Bone marrow (tissue), 2 donors: ENCODE data around the gene CCDC38.
A peak's percentile ranks its signal among the peaks of the same experiment; 100 is the strongest.

Source experiments
- DNase-seq, 2 donors: peaks; one replicate each; lab custom pipeline; 2025; lab: John Stamatoyannopoulos, UW

The CCDC38 gene

GRCh38 chr12:95960241-95960640 is 17.8 kb upstream of the CCDC38 start:
- no peak for DNase-seq

DNA sequence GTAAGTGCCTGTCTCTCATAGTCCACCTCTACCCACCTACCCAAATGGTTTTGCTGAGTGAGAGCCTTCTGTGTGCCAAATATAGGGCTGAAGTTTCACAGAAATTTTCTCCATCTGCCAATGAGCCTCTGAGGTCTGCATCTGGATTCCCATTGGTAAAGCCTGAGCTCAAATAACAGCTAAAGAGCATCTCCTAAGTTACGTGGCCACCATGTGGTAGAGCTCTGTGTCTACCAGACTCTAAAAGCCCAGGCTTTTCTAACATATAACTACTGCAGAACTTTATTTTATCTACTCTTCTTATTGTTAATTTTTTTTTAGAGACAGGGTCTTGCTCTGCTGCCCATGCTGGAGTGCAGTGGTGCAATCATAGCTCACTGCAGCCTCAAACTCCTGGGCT is 16.7 kb upstream of the CCDC38 start:
- no peak for DNase-seq

GRCh38 chr12:95956557-95957145 is 14.2 kb upstream of the CCDC38 start:
- no peak for DNase-seq

GRCh38 chr12:95955549-95956159 is 13.2 kb upstream of the CCDC38 start:
- DNase-seq: no peak

GRCh38 chr12:95953000-95953399 is 10.6 kb upstream of the CCDC38 start:
- DNase-seq: no peak

DNA sequence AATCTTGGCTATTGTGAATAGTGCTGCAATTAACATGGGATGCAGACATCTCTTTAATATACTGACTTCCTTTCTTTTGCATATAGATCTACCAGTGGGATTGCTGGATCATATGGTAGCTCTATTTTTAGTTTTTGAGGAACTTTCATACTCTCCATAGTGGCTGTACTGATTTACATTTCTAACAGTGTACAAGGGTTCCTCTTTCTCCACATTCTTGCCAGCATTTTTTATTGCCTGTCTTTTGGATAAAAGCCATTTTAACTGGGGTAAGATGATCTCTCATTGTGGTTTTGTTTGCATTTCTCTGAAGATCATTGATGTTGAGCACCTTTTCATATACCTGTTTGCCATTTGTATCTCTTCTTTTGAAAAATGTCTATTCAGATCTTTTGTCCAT is 9.1 kb upstream of the CCDC38 start:
- DNase-seq: no peak

GRCh38 chr12:95949477-95950206 is 7.2 kb upstream of the CCDC38 start:
- no peak for DNase-seq

- DNase-seq: no peak
Observed at GRCh38 chr12:95944108-95944704, 1.8 kb upstream of the CCDC38 start.

- peak in 1 of 2 donors; percentile 49 for DNase-seq
Observed at GRCh38 chr12:95943330-95943842, 972 bp upstream of the CCDC38 start, which contains the start of gene AMDHD1. Gene AMDHD1, plus strand, starts transcription at chr12:95943331. Its CDS starts 68 bp downstream, at chr12:95943399.

DNA sequence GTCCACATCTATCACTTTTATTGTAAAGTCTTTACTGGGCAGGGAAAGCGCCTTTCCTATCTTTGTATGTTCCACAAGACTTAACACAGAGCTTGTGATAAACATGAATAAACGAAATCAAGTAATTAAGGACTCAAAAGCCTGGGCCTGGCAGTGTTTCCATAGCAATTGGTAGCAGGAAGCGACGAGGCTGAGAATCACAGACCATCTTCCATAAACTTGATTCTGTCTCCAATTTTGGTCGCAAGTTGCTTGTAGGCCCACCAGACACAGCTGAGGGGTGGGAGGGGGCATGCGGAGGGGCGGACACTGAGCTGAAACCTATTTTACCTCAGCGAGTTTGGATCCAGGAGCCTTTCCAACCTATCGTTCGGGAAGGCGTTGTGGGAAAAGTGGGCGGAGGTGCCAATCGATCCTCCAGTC is 302 bp downstream of the CCDC38 start:
- no peak for DNase-seq

- DNase-seq: no peak
Observed at GRCh38 chr12:95940514-95940913, 1.9 kb downstream of the CCDC38 start.

DNA sequence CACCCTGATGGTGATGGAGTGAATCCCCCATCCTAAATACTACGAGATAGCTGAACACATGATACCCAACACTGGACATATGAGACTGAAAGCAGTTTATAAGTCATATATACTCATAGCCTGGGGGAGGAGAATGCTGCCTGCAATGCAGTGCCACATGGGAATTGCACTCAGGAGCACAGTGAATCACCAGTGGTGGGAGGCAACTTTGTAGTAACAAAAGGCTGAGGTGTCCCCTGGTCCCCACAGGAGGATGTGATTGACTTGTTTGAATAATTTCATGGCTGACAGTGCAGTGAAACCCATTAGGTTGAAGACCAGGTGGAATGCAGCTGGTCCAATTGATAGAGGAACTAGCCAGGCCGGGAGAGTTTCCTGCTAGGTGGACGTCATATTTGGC is 20.2 kb downstream of the CCDC38 start:
- no peak for DNase-seq

DNA sequence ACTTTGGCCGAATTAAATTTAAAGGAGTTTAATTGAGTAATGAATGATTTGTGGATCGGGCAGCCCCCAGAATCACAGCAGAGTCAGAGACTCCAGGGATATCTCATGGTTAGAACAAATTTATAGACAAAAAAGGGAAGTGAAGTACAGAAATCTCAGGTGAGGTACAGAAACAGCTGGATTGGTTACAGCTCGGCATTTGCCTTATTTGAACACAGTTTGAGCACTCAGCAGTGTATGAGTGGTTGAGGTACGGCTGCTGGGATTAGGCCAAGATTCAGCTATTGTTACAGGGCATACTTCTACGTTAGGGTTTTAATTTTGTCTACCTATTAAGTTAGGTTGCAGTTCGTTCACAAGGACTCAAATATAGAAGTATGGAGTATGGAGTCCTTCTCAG is 23.3 kb downstream of the CCDC38 start:
- no peak for DNase-seq

- DNase-seq: peak; percentile 1 to 15
Observed at GRCh38 chr12:95918194-95918993, 24.0 kb downstream of the CCDC38 start.

- no peak for DNase-seq
Observed at GRCh38 chr12:95909871-95910270, 32.5 kb downstream of the CCDC38 start.

DNA sequence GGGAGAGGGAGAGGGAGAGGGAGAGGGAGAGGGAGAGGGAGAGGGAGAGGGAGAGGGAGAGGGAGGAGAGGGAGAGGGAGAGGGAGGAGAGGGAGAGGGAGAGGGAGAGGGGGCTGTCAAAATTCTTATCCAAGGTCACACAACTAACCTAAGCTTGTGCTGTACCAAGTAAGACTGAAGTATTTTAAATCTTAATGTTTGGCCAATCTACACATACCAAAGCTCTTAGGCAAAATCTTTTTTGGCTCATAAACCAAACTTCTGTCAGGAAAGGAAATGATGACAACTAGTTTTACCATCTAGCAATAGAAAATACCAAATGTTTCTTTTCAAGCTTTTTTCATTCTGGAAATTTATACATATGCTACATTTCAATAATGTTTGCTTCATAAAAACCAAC is 33.8 kb downstream of the CCDC38 start:
- no peak for DNase-seq

- no peak for DNase-seq
Observed at GRCh38 chr12:95898081-95898480, 44.3 kb downstream of the CCDC38 start.

DNA sequence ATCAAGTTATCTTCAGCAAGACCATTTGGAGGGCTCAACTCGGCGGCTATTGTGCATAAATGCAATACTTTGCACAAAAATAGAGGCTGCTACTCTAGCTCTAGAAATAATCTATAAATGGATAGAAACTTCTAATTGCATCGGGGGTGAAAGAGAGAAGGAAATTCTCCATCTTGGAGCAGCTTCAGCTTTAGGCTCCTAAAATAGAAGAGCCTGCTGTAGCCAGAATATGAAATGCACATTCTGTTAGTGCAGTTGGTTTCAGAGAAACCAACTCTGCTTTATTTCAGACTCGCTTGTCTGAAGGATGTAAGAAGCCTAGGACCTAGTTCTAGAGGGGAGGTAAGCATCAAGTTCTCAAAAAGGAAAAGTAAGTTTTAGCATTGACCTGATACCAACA is 45.6 kb downstream of the CCDC38 start:
- DNase-seq: no peak

DNA sequence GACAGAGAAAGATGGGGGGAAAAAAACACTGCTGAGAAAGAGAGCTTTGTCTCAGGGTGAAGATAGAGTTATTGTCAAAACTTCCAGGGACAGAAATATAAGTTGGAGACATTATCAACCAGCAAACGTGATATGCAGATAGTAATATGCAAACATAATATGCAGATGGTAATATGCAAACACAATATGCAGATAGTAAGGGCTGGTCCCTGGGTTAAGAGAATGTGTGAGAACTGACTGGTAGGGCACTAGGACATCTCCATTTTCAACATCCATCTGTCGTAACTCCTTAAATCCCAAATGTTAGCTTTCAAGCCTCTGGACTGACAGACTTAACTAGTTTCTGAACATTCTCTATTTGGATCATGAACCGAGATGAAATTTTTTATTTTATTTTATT is 51.5 kb downstream of the CCDC38 start:
- DNase-seq: no peak

- no peak for DNase-seq
Observed at GRCh38 chr12:95887311-95887710, 55.1 kb downstream of the CCDC38 start.

GRCh38 chr12:95884998-95885397 is 57.4 kb downstream of the CCDC38 start:
- DNase-seq: no peak

DNA sequence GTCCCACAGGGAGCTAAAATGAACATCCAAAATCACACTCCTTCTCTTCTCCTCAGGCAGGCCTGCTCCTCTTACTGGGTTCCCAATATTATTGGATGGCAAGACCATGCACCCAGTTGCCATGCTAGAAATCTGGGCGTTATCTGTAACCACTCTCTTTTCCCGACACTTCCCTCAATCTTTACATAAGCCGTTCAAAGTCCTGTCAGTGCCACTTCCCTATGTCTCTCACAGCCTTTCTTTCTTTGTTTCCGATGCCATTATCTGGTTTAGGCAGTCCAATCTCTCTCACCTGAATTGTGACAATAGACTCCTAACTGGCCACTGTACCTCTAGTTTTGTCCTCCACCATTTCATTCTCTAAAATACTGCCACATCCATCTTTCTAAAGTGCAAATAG is 59.5 kb downstream of the CCDC38 start:
- DNase-seq: no peak
